GM23338 (cell line): ENCODE results near the gene MACF1. TPM values are rescaled to one million over a fixed set of nuclear protein-coding genes. Genes with fewer than 3 reads are reported as not detected.

Experiments used
- ATAC-seq: fragments of 200-7000 bp; cut with Tn5 transposase; 3 replicates; pipeline ENCODE4 v1.9.1; 2020
- DNase-seq: peaks from one replicate; pipeline ENCODE4 v3.0.0-alpha.2; 2015; ENCODE audit warnings: low spot score
- H2AFZ ChIP-seq: fragments of 200-600 bp; sonication (generic); 2 replicates; pipeline ENCODE4 v1.8.0; 2016; ENCODE audit warnings: antibody characterized with exemption, mild to moderate bottlenecking, moderate library complexity
- H3F3A ChIP-seq: fragments of 200-600 bp; sonication (generic); replicated peaks from 2 replicates; pipeline ENCODE4 v1.8.0; 2017; ENCODE audit warnings: antibody characterized with exemption, mixed run types, low read depth
- H3K27ac ChIP-seq: fragments of 200-600 bp; sonication (generic); 2 replicates; pipeline ENCODE4 v1.6.1; 2016; ENCODE audit warnings: low read depth
- H3K27me3 ChIP-seq: fragments of 200-600 bp; sonication (generic); 2 replicates; pipeline ENCODE4 v1.8.0; 2016; ENCODE audit warnings: mild to moderate bottlenecking, mixed run types, moderate library complexity; ENCODE audit not compliant: insufficient read depth
- H3K36me3 ChIP-seq: fragments of 200-600 bp; sonication (generic); 2 replicates; pipeline ENCODE4 v1.8.0; 2016; ENCODE audit warnings: mild to moderate bottlenecking; ENCODE audit not compliant: insufficient read depth
- H3K4me1 ChIP-seq: fragments of 200-600 bp; sonication (generic); 2 replicates; pipeline ENCODE4 v1.8.0; 2016; ENCODE audit warnings: mild to moderate bottlenecking, moderate library complexity; ENCODE audit not compliant: insufficient read depth
- H3K4me2 ChIP-seq: fragments of 200-600 bp; sonication (generic); 2 replicates; pipeline ENCODE4 v1.7.1; 2017; ENCODE audit warnings: mixed run types
- H3K4me3 ChIP-seq: fragments of 200-600 bp; sonication (generic); 2 replicates; pipeline ENCODE4 v1.6.1; 2016; ENCODE audit warnings: mixed run types
- H3K79me2 ChIP-seq: fragments of 200-600 bp; sonication (generic); replicated peaks from 2 replicates; pipeline ENCODE4 v1.8.0; 2017; ENCODE audit warnings: mild to moderate bottlenecking; ENCODE audit not compliant: insufficient read depth
- H3K9me2 ChIP-seq: fragments of 200-600 bp; sonication (generic); 2 replicates; pipeline ENCODE4 v1.8.0; 2017; ENCODE audit not compliant: insufficient read depth
- H4K20me1 ChIP-seq: fragments of 200-600 bp; sonication (generic); replicated peaks from 2 replicates; pipeline ENCODE4 v1.8.0; 2017; ENCODE audit warnings: mild to moderate bottlenecking; ENCODE audit not compliant: insufficient read depth
- H3K27ac Mint-ChIP-seq: 2 replicates; pipeline ENCODE4 v1.8.0; 2020; ENCODE audit warnings: inconsistent platforms, mild to moderate bottlenecking, moderate library complexity, mixed read lengths
- H3K27me3 Mint-ChIP-seq: 3 replicates; pipeline ENCODE4 v1.8.0; 2022; ENCODE audit warnings: low read depth, mild to moderate bottlenecking, moderate library complexity, mixed read lengths, inconsistent platforms; ENCODE audit not compliant: insufficient read depth, poor library complexity
- H3K36me3 Mint-ChIP-seq: 3 replicates; pipeline ENCODE4 v1.8.0; 2021; ENCODE audit warnings: low read depth, mild to moderate bottlenecking, inconsistent platforms, moderate library complexity, mixed read lengths
- H3K4me1 Mint-ChIP-seq: 3 replicates; pipeline ENCODE4 v1.8.0; 2020; ENCODE audit warnings: mild to moderate bottlenecking, inconsistent platforms, mixed read lengths
- H3K4me3 Mint-ChIP-seq: 3 replicates; pipeline ENCODE4 v1.8.0; 2021; ENCODE audit warnings: moderate library complexity, mild to moderate bottlenecking, inconsistent platforms, mixed read lengths
- H3K9me3 Mint-ChIP-seq: 3 replicates; pipeline ENCODE4 v1.8.0; 2020; ENCODE audit warnings: moderate library complexity, mild to moderate bottlenecking, inconsistent platforms, mixed read lengths
- EZH2 ChIP-seq: fragments of 200-600 bp; sonication (generic); IDR thresholded peaks from one replicate; pipeline ENCODE4 v1.8.0; 2017; ENCODE audit warnings: antibody characterized with exemption, mild to moderate bottlenecking, low read depth; ENCODE audit not compliant: unreplicated experiment
- EZH2phosphoT487 ChIP-seq: fragments of 200-600 bp; sonication (generic); IDR thresholded peaks from one replicate; pipeline ENCODE4 v1.8.1; 2018; ENCODE audit warnings: antibody characterized with exemption; ENCODE audit not compliant: unreplicated experiment
- JUNB ChIP-seq: IDR thresholded peaks from one replicate; pipeline ENCODE4 v1.6.1; 2016; ENCODE audit warnings: antibody characterized with exemption; ENCODE audit not compliant: unreplicated experiment
- NANOG ChIP-seq: IDR thresholded peaks from 2 replicates; pipeline ENCODE4 v1.6.1; 2016; ENCODE audit warnings: antibody characterized with exemption, borderline replicate concordance
- POLR2AphosphoS5 ChIP-seq: IDR thresholded peaks from 2 replicates; pipeline ENCODE4 v1.6.1; 2016; ENCODE audit warnings: antibody characterized with exemption, low read depth
- polyA plus RNA-seq: library from polyadenylated mRNA; unstranded; fragments of >200 nt; fragmentation: Nextera tagmentation; extraction: Ambion mirVana; gene quantifications from 2 replicates; pipeline ENCODE4 v1.2.1, GENCODE V29; 2016
- total RNA-seq: library from RNA; depleted of rRNA; stranded (reverse); fragments of >200 nt; shearing (Covaris generic); gene quantifications from 2 replicates; pipeline ENCODE4 v1.2.3, GENCODE V29; 2014
- TF ChIP-seq, protein P1 (sequence below): IDR thresholded peaks from 2 replicates; pipeline ENCODE4 v1.6.1; 2016; ENCODE audit warnings: antibody characterized with exemption
- TF ChIP-seq, protein P2 (sequence below): fragments of 250-450 bp; sonication (Bioruptor Pico); IDR thresholded peaks from 2 replicates; pipeline ENCODE4 v1.5.0; 2020; ENCODE audit warnings: mild to moderate bottlenecking, moderate library complexity

MACF1 gene
- total and polyA plus RNA-seq, 2 experiments from 2014 or later: 104 to 399 TPM

DNA sequence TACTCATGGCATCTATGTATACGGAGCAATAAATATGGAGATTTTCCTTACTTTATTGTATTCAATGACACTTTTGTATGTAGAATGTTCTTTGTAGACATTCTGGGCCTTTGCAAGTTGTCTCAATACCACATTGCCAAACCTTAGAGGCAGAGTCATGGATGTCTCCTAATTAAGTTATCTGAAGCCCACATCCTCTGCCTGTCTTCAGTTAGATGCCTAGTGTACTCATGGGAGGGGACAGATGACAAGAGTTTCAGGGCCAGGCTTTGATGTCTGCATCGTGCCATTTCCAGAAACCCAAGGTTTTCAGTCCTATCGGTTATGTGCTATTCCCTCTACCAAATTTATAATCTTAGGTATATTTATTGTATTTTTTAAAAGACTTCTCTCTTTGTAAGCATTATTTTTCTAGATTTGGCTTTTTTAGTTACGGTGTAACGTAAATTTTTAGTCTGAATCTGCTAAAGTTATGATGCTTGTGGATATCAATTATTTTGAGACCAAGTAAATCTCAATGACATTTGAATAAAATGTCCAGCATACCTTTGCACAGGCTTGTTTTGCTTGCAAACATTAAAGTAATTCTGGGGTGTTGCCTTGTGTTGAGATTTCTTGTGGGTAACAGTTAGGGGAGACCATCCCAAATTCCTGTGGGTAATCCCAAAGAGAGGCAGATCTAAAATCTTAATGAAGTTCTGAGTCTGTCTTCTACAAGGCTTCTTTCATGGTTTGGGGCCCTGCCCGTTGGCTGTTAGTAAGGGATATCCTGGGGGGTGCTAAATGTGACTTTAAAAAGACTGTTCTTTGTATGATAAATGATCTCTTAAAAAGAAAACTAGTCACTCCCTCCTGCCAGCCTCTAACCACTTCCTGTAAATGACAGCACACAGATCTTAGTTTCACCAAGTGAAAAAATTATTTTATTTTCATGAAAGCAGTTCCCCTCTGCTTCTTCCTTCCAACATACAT lies 8.0 kb upstream of the MACF1 start:
- Mint-ChIP-seq H3K27ac (no peak overlapping the region), H3K4me3 (no peak overlapping the region), H3K27me3 (no peaks in the 10 kb centered on the region), H3K4me1 (peaks cover 42% of the 10 kb centered on the region), H3K36me3 (no peaks in the 10 kb centered on the region; the same call in 2 of the 3 replicates), H3K9me3 (no peaks in the 10 kb centered on the region)
- H3F3A ChIP-seq: 0 out of 2 replicates have a peak, but pooled peaks cover 4% of the 10 kb centered on the region
- DNase-seq (no peak), ATAC-seq (no peak)
- H3K4me3 ChIP-seq: no peak overlapping the region
- H3K4me1 ChIP-seq: peaks cover 25% of the 10 kb centered on the region
- TF ChIP-seq NANOG: no peak
- TF ChIP-seq EZH2phosphoT487: no peak
- no peaks in the 10 kb centered on the region for H3K36me3 ChIP-seq
- no peak overlapping the region for H3K27ac ChIP-seq
- no peaks in the 10 kb centered on the region for H3K27me3 ChIP-seq
- H4K20me1 ChIP-seq: peaks cover 25% of the 10 kb centered on the region
- peaks cover 97% of the 10 kb centered on the region for H3K79me2 ChIP-seq
- peak overlapping the region; percentile 42; the same call in 1 of the 2 replicates for H3K4me2 ChIP-seq
- no peak overlapping the region for H2AFZ ChIP-seq
- H3K9me2 ChIP-seq: no peaks in the 10 kb centered on the region

DNA sequence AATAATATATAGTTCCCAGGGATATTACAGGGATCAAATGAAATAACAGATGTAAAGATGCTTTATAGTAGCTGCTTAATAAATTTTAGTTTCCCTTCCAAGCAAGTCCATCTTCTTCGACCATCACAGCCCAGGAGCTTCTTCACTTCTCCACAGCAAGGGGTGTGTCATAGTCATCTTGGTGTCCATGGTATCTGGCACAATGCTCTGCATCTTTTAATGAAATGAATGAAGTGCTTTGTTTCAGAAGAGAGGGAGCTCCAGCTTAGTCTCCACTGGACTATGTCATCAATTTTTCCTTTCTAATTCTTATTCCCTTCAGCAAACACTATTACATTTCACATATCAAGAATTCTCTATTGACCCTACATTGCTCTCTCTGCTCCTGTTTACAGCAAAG lies 4.9 kb upstream of the MACF1 start:
- DNase-seq: no peak
- no peaks in the 10 kb centered on the region for H3K27me3 Mint-ChIP-seq
- Histone ChIP-seq H3K79me2 (peaks cover 100% of the 10 kb centered on the region), H4K20me1 (peaks cover 16% of the 10 kb centered on the region; the same call in 1 of the 2 replicates), H3F3A (peaks cover 7% of the 10 kb centered on the region; the same call in 1 of the 2 replicates), H3K27ac (peak overlapping the region; percentile 71; the same call in 1 of the 2 replicates), H3K4me2 (no peak overlapping the region), H3K9me2 (no peaks in the 10 kb centered on the region), H3K27me3 (no peaks in the 10 kb centered on the region), H2AFZ (no peak overlapping the region), H3K4me1 (peaks cover 28% of the 10 kb centered on the region), H3K4me3 (no peak overlapping the region), H3K36me3 (no peaks in the 10 kb centered on the region)
- no peak for ATAC-seq
- H3K27ac Mint-ChIP-seq: no peak overlapping the region
- peaks cover 35% of the 10 kb centered on the region for H3K4me1 Mint-ChIP-seq
- H3K36me3 Mint-ChIP-seq: no peaks in the 10 kb centered on the region; the same call in 2 of the 3 replicates
- H3K9me3 Mint-ChIP-seq: no peaks in the 10 kb centered on the region
- no peak overlapping the region for H3K4me3 Mint-ChIP-seq
- no peak for TF ChIP-seq EZH2
- TF ChIP-seq, protein P1, sequence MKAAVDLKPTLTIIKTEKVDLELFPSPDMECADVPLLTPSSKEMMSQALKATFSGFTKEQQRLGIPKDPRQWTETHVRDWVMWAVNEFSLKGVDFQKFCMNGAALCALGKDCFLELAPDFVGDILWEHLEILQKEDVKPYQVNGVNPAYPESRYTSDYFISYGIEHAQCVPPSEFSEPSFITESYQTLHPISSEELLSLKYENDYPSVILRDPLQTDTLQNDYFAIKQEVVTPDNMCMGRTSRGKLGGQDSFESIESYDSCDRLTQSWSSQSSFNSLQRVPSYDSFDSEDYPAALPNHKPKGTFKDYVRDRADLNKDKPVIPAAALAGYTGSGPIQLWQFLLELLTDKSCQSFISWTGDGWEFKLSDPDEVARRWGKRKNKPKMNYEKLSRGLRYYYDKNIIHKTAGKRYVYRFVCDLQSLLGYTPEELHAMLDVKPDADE: no peak
- TF ChIP-seq, protein P2, sequence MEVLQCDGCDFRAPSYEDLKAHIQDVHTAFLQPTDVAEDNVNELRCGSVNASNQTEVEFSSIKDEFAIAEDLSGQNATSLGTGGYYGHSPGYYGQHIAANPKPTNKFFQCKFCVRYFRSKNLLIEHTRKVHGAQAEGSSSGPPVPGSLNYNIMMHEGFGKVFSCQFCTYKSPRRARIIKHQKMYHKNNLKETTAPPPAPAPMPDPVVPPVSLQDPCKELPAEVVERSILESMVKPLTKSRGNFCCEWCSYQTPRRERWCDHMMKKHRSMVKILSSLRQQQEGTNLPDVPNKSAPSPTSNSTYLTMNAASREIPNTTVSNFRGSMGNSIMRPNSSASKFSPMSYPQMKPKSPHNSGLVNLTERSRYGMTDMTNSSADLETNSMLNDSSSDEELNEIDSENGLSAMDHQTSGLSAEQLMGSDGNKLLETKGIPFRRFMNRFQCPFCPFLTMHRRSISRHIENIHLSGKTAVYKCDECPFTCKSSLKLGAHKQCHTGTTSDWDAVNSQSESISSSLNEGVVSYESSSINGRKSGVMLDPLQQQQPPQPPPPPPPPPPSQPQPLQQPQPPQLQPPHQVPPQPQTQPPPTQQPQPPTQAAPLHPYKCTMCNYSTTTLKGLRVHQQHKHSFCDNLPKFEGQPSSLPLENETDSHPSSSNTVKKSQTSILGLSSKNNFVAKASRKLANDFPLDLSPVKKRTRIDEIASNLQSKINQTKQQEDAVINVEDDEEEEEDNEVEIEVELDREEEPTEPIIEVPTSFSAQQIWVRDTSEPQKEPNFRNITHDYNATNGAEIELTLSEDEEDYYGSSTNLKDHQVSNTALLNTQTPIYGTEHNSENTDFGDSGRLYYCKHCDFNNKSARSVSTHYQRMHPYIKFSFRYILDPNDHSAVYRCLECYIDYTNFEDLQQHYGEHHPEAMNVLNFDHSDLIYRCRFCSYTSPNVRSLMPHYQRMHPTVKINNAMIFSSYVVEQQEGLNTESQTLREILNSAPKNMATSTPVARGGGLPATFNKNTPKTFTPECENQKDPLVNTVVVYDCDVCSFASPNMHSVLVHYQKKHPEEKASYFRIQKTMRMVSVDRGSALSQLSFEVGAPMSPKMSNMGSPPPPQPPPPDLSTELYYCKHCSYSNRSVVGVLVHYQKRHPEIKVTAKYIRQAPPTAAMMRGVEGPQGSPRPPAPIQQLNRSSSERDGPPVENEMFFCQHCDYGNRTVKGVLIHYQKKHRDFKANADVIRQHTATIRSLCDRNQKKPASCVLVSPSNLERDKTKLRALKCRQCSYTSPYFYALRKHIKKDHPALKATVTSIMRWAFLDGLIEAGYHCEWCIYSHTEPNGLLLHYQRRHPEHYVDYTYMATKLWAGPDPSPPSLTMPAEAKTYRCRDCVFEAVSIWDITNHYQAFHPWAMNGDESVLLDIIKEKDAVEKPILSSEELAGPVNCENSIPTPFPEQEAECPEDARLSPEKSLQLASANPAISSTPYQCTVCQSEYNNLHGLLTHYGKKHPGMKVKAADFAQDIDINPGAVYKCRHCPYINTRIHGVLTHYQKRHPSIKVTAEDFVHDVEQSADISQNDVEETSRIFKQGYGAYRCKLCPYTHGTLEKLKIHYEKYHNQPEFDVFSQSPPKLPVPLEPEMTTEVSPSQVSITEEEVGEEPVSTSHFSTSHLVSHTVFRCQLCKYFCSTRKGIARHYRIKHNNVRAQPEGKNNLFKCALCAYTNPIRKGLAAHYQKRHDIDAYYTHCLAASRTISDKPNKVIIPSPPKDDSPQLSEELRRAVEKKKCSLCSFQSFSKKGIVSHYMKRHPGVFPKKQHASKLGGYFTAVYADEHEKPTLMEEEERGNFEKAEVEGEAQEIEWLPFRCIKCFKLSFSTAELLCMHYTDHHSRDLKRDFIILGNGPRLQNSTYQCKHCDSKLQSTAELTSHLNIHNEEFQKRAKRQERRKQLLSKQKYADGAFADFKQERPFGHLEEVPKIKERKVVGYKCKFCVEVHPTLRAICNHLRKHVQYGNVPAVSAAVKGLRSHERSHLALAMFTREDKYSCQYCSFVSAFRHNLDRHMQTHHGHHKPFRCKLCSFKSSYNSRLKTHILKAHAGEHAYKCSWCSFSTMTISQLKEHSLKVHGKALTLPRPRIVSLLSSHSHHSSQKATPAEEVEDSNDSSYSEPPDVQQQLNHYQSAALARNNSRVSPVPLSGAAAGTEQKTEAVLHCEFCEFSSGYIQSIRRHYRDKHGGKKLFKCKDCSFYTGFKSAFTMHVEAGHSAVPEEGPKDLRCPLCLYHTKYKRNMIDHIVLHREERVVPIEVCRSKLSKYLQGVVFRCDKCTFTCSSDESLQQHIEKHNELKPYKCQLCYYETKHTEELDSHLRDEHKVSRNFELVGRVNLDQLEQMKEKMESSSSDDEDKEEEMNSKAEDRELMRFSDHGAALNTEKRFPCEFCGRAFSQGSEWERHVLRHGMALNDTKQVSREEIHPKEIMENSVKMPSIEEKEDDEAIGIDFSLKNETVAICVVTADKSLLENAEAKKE (CRISPR knock-in tag): no peak
- TF ChIP-seq JUNB: no peak
- no peak for TF ChIP-seq POLR2AphosphoS5
